HepG2 (cell line): Measurements from ENCODE around the gene TBL2. TPM values are rescaled to one million over a fixed set of nuclear protein-coding genes. Genes with fewer than 3 reads are reported as not detected.

Source experiments
- AGO2 ChIP-seq: fragments of 200-400 bp; formaldehyde crosslinking; optimal IDR thresholded peaks from 2 replicates; pipeline ENCODE3; 2017; ENCODE audit warnings: mild to moderate bottlenecking, low read depth, low read length, moderate library complexity
- BCL6 ChIP-seq: IDR thresholded peaks from 2 replicates; pipeline ENCODE4 v1.6.1; 2016; ENCODE audit warnings: missing genetic modification reagents, missing compliant biosample characterization
- ELF1 ChIP-seq: sonication (generic); formaldehyde crosslinking; IDR thresholded peaks from 2 replicates; pipeline ENCODE4 v1.4.0; 2020; ENCODE audit warnings: missing genetic modification reagents
- ELF3 ChIP-seq: IDR thresholded peaks from 2 replicates; pipeline ENCODE4 v1.6.1; 2016; ENCODE audit warnings: missing genetic modification reagents, missing compliant biosample characterization
- GATAD1 ChIP-seq: IDR thresholded peaks from 2 replicates; pipeline ENCODE4 v1.6.1; 2016; ENCODE audit warnings: missing genetic modification reagents, missing compliant biosample characterization
- KMT2A ChIP-seq: sonication (generic); formaldehyde crosslinking; IDR thresholded peaks from 2 replicates; pipeline ENCODE4 v1.4.0; 2020; ENCODE audit warnings: missing genetic modification reagents
- NR2C2 ChIP-seq: sonication (generic); formaldehyde crosslinking; IDR thresholded peaks from 2 replicates; pipeline ENCODE4 v1.4.0; 2020; ENCODE audit warnings: missing genetic modification reagents, mild to moderate bottlenecking, moderate library complexity, borderline replicate concordance
- PATZ1 ChIP-seq: sonication (generic); formaldehyde crosslinking; IDR thresholded peaks from 2 replicates; pipeline ENCODE4 v1.4.0; 2020; ENCODE audit warnings: missing genetic modification reagents
- PAX8 ChIP-seq: sonication (generic); formaldehyde crosslinking; IDR thresholded peaks from 2 replicates; pipeline ENCODE4 v1.8.0; 2022; ENCODE audit warnings: mild to moderate bottlenecking, missing genetic modification reagents, borderline replicate concordance
- PRDM10 ChIP-seq: sonication (generic); formaldehyde crosslinking; IDR thresholded peaks from 2 replicates; pipeline ENCODE4 v1.4.0; 2020; ENCODE audit warnings: low read depth, missing genetic modification reagents
- REST ChIP-seq, 2 experiments: IDR thresholded peaks; 2 replicates each; pipeline ENCODE4 v1.6.1; 2011 to 2012; ENCODE audit warnings: low read length in 2 of 2, borderline replicate concordance in 1 of 2, low read depth in 1 of 2, mild to moderate bottlenecking in 1 of 2, moderate library complexity in 1 of 2
- SAP130 ChIP-seq: IDR thresholded peaks from 2 replicates; pipeline ENCODE4 v1.6.1; 2016; ENCODE audit warnings: low read depth
- TAF1 ChIP-seq: sonication (generic); formaldehyde crosslinking; IDR thresholded peaks from 2 replicates; pipeline ENCODE4 v1.4.0; 2020; ENCODE audit warnings: missing genetic modification reagents
- TFDP1 ChIP-seq: IDR thresholded peaks from 2 replicates; pipeline ENCODE4 v1.6.1; 2016; ENCODE audit warnings: missing compliant biosample characterization, missing genetic modification reagents, borderline replicate concordance
- ZBTB7B ChIP-seq: sonication (generic); formaldehyde crosslinking; IDR thresholded peaks from 2 replicates; pipeline ENCODE4 v1.4.0; 2020; ENCODE audit warnings: missing genetic modification reagents
- ZNF607 ChIP-seq: sonication (generic); formaldehyde crosslinking; IDR thresholded peaks from 2 replicates; pipeline ENCODE4 v1.5.1; 2020; ENCODE audit warnings: missing genetic modification reagents, mild to moderate bottlenecking, borderline replicate concordance
- ZSCAN20 ChIP-seq: sonication (generic); formaldehyde crosslinking; IDR thresholded peaks from 2 replicates; pipeline ENCODE4 v1.4.0; 2020; ENCODE audit warnings: missing genetic modification reagents, mild to moderate bottlenecking, borderline replicate concordance
- polyA plus RNA-seq, 8 experiments: library from polyadenylated mRNA; depleted of rRNA in 3 of 8; stranded (reverse) in 7 of 8; unstranded in 1 of 8; fragments of >200 nt; fragmentation: Illumina TruSeq in 4 of 8; extraction: Trizol in 4 of 8; gene quantifications; 2 replicates each; pipeline versions ENCODE4 v1.2.1 to v1.2.3, GENCODE V29; 2011 to 2016; ENCODE audit warnings: low read depth in 4 of 8, missing spikeins in 1 of 8, mixed read lengths in 1 of 8; ENCODE audit not compliant: insufficient read depth in 1 of 8
- total RNA-seq, 5 experiments: library from RNA; depleted of rRNA; stranded (reverse); fragments of >200 nt; fragmentation: Illumina TruSeq; extraction: Trizol; gene quantifications; 2 replicates each; pipeline ENCODE4 v1.2.3, GENCODE V29; 2016; ENCODE audit warnings: low read depth in 1 of 5

Gene TBL2
- total and polyA plus RNA-seq, 2 of the 13 experiments (the other 11 are each of a cell fraction or from before 2014, with no cell fraction given), result 43.4 to 47.2 TPM

GRCh38 chr7:73557108-73557396 is 21.3 kb downstream of the TBL2 start (continued):
- TF ChIP-seq ZBTB7B (CRISPR knock-in tag) (peak; percentile 56; the same call in 1 of the 2 replicates), REST (IDR thresholded peaks at IDR 0.05; ENCODE audit: borderline replicate concordance in 1 of 2, low read depth in 1 of 2, low read length in 2 of 2) (peak in 1 of 2 experiments; percentile 35; a peak in 1 of 4 replicates), SAP130 (peak; percentile 83), TFDP1 (CRISPR knock-in tag) (peak; percentile 67; the same call in 1 of the 2 replicates), ZSCAN20 (no peak), PATZ1 (peak; percentile 61), GATAD1 (peak; percentile 49; the same call in 1 of the 2 replicates), PAX8 (CRISPR knock-in tag) (0 out of 2 replicates have a peak, but pooled peaks have one; percentile 3), ELF3 (peak; percentile 56), ZNF607 (CRISPR knock-in tag) (0 out of 2 replicates have a peak, but pooled peaks have one; percentile 9), BCL6 (CRISPR knock-in tag) (no peak), NR2C2 (CRISPR knock-in tag) (peak; percentile 97), ELF1 (CRISPR knock-in tag) (peak; percentile 55; the same call in 1 of the 2 replicates), PRDM10 (CRISPR knock-in tag) (0 out of 2 replicates have a peak, but pooled peaks have one; percentile 22), TAF1 (CRISPR knock-in tag) (peak; percentile 43; the same call in 1 of the 2 replicates), AGO2 (no peak), KMT2A (peak; percentile 76; the same call in 1 of the 2 replicates)
